Measurements from ENCODE around the gene DHRS3.
"Not testable (repeated sequence)": the region's sequence is repeated elsewhere in the genome, so short reads cannot be mapped to it uniquely, and the experiment has no call there.

The DHRS3 gene, protein sequence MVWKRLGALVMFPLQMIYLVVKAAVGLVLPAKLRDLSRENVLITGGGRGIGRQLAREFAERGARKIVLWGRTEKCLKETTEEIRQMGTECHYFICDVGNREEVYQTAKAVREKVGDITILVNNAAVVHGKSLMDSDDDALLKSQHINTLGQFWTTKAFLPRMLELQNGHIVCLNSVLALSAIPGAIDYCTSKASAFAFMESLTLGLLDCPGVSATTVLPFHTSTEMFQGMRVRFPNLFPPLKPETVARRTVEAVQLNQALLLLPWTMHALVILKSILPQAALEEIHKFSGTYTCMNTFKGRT

DNA sequence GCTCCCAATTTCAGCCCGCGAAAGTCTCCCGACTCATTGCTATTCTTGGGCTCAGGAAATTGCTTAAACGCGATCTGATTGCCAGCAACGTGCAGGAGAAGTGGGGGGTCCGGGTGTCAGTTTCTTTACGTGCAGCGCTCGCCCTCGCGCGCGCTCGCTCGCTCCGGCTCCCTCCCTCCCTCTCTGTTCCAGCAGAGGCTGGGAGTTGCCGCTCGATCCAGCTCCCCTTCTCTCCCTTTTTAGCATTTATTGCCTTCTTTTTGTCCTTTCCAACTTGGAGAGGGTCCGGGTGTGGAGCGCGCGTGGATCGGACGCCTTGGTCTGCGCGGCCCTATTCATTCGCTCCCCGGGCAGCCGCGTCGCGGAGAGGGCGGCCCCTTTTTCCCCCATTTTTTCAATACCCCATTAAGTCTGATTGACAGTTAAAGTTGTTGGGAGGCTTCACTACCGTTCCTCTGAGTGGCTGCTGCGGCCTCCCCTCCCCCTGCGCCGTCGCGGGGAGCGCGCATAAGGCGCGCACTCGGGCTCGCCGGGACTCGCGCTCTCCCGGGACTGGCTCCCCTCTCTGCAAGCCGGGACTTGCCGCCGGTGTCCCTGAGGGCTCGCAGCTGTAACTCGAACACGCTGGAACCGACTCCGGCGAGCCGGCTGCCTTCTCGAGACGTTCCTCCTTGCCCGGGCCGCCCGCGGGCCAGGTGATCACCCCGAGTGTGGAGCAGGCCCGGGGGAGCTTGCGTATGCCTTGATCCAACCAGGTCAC lies at the start of gene DHRS3:
DHRS3 (minus strand) TSS at position 310 of the 760 bp plus-strand sequence. CDS start 862 bp downstream, outside the sequence.
- peak; percentile 85 for DNase-seq (ENCODE audit: low read depth)

DNA sequence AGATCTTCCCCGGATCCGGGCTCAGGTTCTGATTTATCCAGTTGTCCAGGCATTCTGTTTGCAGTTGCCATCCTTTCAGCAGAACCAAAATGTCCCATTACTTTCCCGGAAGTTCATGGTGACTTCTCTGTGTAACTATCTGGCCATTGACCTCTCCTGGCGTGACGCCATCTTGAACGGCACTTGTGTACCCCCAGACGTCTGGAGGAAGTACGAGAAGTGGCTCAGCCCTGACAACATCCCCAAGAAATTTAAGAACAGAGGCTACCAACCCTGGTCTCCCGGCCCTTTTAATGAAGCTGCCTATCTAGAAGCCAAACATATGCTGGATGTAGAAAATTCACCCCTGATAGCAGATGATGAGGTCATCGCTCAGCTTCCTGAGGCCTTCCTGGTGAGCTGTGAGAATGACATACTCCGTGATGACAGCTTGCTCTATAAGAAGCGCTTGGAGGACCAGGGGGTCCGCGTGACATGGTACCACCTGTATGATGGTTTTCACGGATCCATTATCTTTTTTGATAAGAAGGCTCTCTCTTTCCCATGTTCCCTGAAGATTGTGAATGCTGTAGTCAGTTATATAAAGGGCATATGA lies 48.2 kb upstream of the DHRS3 start:
- DNase-seq (ENCODE audit: low read depth) = no peak

DNA sequence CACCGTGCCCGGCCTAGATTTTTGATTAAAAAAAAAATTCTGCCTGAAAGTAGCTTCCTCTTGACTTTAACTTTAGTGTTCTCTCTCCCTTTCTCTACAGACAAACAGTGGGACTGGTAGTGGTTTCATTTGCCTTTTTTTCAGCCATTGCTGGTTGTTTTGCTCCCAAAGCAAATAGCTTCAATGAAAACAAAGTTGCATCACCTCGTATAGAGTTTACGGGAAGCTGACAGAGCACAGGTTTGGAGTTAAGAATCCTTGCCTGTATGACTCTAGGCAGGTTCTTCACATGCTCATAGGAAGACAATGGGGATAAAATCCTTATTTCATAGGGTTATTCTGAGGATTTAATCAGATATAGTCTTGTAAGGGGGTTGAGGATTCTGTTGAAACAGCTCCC lies 47.5 kb upstream of the DHRS3 start:
- DNase-seq (ENCODE audit: low read depth) = no peak

DNA sequence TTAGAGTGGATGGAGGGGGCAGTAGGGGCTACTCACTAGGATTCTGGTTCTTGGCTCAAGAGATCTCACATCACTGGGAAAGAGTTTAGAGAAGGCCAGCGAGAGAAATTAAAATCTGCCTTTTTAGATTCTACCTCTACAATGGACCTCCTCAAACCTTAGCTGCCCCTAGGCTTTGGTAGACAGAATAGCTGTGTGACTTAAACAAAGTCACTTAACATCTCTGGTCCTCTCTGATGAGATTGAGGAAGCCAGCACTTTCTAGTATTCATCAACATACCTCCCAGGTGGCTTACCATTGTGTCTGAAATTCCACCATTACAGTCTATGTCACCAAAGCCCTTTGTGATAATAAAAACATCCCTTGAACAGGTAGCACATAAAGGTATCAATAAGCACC lies 44.5 kb upstream of the DHRS3 start:
- DNase-seq (ENCODE audit: low read depth) = no peak

DNA sequence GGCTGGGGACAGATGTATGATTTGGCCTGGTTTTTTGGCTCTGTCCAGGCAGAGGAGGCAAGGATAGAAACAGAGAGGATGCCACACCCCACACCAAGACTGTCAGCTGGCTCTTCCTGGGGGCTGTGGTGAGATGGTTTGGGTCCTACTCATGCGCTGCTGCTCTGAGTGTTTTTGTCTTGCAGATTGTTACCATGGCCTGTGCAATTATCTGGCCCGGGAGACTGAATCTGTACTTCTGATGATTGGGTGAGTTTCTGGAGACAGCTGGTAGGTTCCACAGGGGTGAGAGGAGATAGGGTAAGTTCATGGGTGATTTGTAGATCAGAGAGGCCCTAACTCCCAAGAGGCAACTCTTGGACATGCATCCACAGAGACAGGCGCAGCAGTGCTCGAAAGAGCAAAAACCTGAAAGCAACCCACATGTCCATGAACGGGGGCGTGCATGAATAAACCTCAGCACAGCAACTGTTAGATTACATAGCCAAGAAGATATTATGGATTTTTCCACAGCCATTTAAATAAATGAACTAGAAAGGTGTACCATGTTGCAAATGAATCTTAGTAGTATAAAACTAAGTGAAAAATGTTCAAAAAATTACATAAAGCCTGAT lies 43.7 kb upstream of the DHRS3 start:
- no peak for DNase-seq (ENCODE audit: low read depth)

DNA sequence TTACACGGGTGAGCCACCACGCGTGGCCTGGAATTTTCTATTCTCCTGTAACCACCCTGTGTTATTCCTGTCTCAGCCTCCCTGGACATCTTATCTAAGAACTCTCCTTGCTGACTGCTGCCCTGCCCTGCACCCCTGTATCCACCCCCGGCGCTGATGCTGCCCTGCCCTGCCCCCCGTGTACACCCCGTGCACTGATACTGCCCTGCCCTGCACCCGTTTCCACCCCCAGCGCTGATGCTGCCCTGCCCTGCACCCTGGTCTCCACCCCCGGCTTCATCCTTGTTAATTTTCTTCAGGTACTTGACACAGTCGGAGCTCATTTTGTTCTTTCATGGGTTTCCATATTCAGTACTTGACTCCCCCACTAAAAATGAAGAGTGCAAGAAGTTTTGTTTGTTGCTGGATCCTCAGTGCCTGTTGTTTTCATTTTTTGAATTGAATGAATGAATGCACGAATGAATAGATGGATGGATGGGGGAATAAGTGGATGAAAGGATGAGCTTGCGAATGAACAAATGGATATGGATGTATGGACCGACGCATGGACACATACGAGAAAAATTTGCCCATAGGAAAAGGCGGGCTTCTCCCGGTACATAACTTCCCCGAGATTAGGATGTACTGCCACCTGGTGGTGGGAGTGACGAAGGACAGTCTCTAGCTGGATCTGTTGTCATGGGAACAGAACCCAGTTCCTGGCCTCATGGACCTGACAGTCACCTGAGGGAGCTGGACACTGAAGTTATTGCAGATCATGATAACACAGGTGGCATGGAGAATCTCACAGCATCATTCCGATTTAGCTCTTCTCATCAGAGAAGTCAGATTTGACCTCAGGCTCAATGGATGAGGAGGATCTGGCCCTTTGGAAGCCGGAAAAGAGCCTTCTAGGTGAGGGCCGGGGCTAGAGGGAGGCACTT lies 40.8 kb upstream of the DHRS3 start:
- peak; percentile 78 for DNase-seq (ENCODE audit: low read depth)

DNA sequence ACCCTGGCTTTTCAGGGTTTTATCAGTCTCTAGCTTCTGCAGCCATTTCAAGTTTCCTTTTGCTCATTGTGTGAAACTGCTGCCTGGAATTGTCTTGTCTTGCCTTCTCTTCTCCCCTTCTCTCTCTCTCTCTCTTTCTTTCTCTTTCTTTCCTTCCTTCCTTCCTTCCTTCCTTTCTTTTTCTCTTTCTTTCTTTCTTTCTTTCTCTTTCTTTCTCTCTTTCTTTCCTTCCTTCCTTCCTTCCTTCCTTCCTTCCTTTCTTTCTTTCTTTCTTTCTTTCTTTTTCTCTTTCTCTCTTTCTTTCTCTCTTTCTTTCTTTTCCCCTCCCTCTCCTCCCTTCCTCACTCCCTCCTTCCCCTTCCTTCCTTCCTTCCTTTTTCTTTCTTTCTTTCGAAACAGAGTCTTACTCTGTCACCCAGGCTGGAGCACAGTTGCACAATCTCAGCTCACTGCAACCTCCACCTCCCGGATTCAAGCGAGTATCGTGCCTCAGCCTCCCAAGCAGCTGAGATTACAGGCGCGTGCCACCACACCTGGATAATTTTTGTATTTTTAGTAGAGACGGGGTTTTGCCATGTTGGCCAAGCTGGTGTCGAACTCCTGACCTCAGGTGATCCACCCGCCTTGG lies 40.0 kb upstream of the DHRS3 start:
- DNase-seq (ENCODE audit: low read depth) = not testable (repeated sequence)

DNA sequence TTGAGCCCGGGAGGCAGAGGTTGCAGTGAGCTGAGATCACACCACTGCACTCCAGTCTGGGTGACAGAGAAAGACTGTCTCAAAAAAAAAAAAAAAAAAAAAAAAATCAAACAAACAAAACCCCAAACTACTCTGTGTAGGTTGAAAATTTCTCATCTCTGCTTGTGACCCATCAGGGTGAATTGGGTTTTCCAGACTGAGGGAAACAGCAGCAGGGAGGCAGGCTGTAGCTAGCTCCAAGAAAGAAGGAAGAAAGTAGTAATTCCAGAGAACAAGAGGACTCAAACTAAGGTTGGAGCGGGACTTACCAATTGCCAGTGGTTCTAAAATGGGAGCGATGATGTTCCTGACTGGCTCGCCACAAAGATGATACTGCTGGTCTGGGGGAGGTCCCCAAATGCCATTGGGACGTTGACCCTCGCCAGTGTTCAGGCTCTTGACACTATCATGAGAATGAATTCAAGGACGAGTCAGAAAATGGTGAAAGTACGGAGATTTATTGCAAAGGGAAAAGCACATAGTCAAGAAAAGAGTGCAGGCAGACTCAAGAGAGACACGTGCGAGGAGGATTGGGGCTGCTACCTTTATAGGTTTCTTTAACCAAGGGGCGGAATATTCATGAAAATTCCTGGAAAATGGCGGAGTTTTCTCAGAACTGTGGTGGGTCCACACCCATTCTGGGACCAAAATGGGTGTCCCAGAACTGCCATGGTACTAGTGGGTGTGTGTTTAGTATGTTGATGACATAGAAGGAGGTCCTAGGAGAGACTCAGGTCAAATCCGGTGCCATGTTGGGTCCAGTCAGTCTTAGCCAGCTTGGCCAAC lies 39.3 kb upstream of the DHRS3 start:
- no peak for DNase-seq (ENCODE audit: low read depth)

DNA sequence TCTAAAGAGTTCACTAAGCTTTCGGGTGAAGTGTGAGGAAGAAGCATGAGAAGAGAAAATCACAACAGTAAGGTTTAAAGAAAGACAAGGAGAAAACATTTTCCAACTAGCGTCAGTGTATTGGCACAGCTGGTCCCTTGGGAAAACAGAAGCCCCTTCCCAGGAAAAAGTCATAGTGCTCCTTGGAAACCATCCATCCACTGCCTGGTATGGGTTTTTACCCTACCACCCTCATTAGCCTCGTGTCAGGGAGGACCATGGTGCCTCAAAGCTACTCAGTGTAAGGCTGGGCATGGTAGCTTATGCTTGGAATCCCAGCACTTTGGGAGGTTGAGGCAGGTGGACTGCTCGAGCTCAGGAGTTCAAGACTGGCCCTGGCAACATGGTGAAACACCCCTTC lies 38.6 kb upstream of the DHRS3 start:
- no peak for DNase-seq (ENCODE audit: low read depth)

DNA sequence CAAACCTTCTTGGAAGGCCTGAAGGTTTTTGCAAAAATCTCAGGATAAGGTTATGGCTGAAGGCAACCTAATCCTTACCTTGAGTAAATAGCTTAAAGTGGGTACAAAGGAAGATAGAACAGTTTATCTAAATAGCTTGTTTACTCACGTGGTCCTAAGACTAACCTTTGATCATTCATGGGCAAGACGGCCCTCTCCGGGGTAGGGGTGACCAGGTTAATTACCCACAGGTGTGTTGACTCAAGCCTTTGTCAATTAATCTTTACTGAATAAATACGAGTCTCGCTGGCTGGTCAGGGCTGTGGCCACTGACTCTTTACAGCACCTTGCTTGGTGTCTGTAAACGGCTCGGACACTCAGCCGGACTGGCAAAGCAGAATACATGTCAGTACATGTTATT lies 36.6 kb upstream of the DHRS3 start:
- no peak for DNase-seq (ENCODE audit: low read depth)

DNA sequence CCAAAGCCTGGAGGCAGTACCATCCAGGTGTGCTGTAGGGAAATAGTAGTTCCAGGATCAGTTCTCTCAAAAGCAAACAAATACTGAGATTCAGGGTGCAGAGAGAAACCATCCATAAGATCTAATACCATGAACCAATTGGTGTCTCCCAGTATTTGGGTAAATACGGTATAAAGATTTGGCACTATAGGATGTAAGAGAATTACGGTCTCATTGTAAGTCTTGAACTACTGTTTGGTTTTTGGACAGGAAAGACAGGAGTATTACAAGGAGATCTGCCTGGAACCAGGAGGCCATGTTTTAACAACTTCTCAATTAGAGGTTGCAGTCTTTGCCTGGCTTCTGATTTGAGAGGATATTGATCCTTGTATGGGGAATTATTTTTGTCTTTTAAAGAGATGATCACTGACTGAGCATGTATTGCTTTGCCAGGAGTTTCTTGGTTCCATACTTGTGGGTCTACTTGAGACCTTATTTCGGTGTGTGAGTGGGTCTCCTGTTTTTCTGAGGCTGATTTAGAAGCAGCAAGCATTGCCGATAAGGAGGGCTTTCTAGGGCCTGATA lies 36.1 kb upstream of the DHRS3 start:
- DNase-seq (ENCODE audit: low read depth) = no peak

DNA sequence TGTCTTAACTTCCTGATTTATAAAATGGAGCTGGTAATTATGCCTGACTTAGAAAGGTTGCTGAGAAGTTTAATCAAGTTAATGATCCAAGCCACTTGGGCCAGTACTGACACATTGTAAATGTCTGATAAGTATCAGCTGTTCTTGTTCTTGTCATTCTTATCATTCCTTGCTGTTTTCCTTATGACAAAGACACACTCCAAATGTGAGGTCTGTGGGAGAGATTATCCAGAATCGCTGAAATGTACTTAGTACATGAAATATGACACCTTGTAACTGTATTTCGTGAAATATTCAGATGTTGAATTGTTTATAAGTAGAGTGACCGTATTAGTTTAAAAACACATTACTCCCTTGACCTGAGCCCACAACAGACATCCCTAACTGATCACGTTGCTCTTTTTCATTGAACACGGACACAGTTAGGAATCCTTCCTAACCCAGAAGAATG lies 32.0 kb upstream of the DHRS3 start:
- peak; percentile 84 for DNase-seq (ENCODE audit: low read depth)

DNA sequence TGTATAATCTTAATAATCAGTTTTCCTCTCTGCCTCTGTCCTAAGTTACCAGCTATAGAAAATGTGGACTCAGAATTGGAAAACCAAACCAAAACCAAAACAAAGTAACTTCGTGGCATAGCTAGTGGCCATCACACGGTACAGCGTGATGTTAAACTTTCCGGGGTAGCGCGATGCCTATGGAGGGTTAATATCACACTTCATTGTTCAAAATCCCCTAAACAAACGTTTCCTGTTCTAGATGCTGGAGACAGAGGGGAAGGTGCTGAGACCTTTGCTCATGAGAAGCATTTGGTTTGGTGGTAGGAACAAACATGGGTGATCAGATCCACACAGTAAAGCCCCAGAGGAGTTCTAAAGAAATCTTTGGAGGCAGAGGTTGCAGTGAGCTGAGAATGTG lies 30.7 kb upstream of the DHRS3 start:
- DNase-seq (ENCODE audit: low read depth) = no peak

DNA sequence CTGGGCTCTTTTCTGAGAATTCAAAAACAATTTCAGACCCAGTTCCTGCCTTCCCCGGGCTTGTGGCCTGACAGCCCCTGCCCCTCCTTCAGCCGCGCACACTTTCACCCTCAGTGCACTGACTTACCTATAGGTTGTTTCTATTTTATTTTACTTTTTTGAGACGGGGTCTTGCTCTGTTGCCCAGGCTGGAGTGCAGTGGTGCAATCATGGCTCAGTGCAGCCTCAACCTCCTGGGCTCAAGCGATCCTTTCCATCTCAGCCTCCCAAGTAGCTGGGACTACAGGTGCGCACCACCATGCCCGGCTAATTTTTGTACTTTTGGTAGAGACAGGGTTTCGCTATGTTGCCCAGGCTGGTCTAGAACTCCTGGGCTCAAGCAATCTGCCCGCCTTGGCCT lies 27.4 kb upstream of the DHRS3 start:
- not testable (repeated sequence) for DNase-seq (ENCODE audit: low read depth)

DNA sequence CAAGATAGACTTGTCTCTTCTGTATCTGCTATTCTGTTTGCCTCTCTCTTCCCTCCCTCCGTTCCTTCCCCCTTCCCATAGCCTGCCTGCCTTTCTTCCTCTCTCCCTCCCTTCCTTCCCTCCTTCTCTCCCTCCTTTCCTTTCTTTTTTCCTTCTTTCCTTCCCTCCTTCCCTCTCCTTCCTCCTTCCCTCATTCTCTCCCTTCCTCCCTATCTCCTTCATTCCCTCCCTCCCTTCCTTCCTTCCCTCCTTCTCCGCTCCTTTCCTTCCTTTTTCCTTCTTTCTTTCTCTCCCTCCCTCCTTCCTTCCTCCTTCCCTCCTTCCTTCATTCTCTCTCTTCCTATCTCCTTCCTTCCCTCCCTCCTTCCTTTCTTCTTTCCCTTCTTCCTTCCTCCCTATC lies 26.8 kb upstream of the DHRS3 start:
- DNase-seq (ENCODE audit: low read depth) = no peak

DNA sequence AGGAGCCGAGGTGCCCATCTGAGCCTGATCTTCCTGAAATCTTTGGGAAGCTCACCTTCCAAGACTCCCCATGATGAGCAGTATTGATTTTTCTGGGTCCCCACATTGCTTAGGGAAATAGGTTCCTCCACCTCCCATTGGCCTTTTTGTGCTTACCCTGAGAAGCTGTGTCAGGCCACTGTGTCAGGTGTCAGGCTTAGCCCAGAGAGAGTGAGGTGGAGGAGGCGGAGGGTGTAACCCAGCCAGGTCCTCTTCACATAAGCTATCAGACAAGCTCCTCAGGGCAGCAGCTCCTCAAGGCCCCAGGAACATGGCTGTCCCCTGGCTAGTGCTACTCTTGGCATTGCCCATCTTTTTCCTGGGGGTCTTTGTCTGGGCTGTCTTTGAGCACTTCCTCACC lies 26.2 kb upstream of the DHRS3 start:
- no peak for DNase-seq (ENCODE audit: low read depth)

DNA sequence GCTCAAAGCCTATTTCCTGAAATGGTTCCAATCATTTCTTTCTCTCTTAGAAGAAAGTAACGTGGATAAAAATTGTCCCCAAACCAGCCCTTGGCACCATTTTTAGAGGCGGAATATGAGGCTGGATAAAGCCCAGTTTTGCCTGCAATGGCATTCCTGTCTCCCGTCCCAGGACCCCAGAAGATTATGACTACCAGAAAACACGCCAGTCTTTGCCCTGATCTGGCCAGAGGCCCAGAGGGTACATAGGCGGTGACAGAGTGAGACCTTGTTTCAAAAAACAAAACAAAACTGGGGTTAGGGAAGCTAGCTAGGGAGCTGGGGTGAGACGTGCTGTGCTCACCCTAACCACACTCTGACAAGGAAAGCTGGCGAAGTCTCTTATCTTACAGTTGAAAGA lies 25.8 kb upstream of the DHRS3 start, which contains the start of gene AADACL4:
AADACL4 (plus strand) TSS at position 301 of the 400 bp plus-strand sequence. CDS start 462 bp downstream, outside the sequence.
- no peak for DNase-seq (ENCODE audit: low read depth)

DNA sequence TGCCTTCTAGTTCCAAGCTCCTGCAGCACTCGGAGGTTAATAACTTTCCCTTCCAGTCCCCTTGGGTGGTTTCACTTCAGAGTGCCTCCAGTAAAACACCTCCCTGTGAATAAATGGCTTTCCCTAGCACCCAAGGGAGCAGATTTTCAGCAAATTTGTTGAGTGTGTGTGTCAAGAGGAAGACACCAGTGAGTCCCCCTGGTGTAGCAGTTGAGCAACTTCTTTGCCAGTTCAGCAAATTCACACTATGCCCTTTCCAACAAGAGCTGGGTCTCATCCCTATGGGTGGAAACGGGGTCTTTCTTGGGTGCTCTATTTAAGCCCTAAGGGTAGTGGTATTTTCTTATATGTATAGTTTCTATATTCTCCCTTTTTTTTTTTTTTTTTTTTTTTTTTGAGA lies 25.1 kb upstream of the DHRS3 start:
- DNase-seq (ENCODE audit: low read depth) = no peak

DNA sequence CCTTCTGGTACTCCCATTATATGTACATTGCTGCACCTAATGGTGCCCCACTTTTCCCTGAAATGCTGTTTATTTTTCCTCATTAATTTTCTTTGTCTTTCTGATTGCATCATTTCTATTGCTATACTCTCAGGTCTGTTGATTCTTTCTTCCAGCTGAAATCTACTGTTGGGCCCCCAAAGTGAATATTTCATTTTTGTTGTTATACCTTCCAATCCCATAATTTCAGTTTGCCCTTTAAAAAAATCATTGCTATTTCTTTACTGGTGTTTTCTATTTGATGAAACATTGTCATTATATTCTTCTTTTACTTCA lies 22.9 kb upstream of the DHRS3 start:
- DNase-seq (ENCODE audit: low read depth) = no peak

Measured in EH (cell line).